ENCODE data around the gene USP1.

Gene USP1

DNA sequence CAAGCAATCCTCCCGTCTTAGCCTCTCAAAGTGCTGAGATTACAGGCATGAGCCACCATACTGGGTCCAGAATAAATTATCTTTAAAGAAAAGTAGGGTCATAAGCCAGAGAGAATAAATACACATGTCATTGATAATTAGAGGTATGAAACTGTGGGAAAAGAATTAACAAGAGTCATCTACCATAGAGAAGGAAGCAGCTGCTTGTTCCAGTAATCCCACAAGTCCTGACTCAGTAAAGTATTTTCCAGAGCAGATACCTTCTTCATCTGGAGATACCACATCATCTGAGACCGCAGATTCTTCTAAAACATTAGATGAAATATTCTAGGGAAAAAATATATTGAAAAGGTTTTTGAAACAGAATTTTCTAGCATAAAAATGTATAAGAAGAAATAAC is 55.7 kb downstream of the USP1 start:
- DNase-seq: no peak

DNA sequence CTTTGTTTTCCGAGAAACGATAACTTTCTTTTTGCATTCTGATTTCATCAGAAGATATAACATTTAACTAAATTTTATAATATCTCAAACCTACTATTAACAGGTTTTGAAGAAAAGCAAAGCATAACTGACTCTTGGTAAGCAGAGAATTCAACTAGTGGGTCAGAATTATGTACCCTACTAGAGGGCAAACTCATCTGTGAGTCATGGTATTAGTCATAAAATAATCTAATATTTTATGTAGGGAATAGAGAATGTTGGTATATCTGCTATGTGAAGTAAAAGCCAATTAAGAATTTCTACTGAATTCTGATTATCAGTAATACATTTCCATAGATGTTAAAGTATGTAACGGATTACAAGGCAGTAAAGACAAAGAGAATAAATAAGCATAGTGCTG is 56.8 kb downstream of the USP1 start:
- DNase-seq: no peak

DNA sequence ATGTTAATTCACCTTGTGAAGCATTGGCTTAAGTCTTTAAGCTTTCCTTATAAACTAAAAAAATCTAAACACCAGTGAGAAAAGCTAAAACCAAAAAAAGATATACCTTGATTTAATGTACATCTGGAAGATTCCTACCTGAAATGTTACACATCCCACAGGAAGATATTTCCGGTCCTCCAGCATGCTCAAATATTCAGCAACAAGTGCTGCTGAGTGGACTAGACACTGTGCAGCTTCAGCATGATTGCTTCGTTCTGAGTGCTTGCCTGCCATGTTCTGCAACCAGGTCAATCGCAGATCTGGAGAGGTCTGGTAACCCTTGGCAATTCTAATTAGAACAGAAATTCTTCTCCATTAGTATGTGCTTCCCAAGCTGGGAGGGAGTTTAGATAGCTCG is 57.3 kb downstream of the USP1 start:
- no peak for DNase-seq

DNA sequence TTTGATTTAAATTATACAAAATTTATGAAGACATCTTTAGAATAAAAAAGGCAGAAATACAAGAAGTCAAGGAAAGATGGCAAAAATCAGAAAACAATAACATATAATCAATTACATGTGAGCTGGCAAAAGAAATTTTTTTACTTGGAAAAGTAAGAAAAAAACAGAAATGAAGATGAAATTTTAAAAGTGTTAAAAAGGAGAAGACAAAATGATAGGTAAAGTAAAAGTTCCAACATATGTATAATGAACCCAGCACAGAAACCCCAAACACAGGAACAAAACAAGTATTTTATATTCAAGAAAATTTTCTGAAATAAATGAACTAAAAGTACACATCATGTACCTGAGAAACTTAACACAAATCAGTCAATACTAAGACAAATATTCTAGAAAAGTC is 63.4 kb downstream of the USP1 start:
- no peak for DNase-seq

Measured in NCI-H345 (cell line).